Measurements from ENCODE around the gene SCPEP1.

SCPEP1 gene

DNA sequence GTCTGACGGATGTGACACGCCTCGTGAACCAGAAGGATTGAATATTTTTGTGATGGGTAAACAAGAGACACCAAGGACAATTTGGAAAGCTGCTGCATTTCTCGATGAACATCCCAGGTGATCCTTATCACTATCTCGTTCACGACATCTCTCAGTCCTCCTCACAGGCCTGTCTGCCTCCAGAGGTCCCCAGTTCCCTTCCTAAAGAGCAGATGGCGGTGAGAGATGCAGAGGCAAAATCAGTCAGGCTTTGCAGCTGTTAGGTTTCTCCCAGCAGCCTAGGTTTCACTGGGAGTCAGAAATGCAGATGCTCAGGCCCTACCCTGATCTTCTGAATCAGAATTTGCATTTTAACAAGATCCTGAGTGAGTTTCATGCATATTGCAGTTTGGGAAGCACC is 23.6 kb downstream of the SCPEP1 start:
- H3K4me3 ChIP-seq (ENCODE audit: low read depth, low read length) = no peak overlapping the region
- no peak for DNase-seq (ENCODE audit: low read depth, low spot score)
- TF ChIP-seq CTCF (IDR thresholded peaks at IDR 0.05; ENCODE audit: low read depth, low read length) = no peak
- in situ Hi-C loops (cut with HindIII; ENCODE audit: low sequenced_read_pairs) = no loop called here

DNA sequence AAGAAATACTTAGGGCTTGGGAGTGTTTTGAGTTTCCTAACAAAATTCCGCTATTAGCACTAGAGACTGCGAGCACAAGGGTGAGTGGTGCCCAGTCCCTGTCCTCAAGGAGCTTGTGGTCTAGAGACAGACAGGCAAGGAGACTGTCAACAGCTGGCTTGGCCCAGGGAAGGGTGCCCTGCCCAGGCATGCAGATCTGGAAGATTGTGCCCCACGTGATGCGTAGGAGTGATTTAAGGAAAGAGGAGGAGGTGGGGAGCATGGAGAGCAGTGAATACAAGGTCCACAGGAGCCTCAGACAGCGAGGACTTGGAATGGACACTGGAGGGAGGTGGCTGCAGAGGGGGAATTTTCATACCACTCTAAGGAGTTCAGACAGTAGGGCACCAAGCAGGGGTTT is 25.0 kb downstream of the SCPEP1 start:
- DNase-seq (ENCODE audit: low read depth, low spot score) = no peak
- in situ Hi-C loops (cut with HindIII; ENCODE audit: low sequenced_read_pairs) = no loop called here
- H3K4me3 ChIP-seq (ENCODE audit: low read depth, low read length) = no peak overlapping the region
- no peak for TF ChIP-seq CTCF (IDR thresholded peaks at IDR 0.05; ENCODE audit: low read depth, low read length)

GRCh38 chr17:57004944-57005579 is 27.1 kb downstream of the SCPEP1 start:
- in situ Hi-C loops (cut with HindIII; ENCODE audit: low sequenced_read_pairs) = no loop called here

GRCh38 chr17:57006040-57006439 is 28.1 kb downstream of the SCPEP1 start:
- no peak overlapping the region for H3K4me3 ChIP-seq (ENCODE audit: low read depth, low read length)
- DNase-seq (ENCODE audit: low read depth, low spot score) = no peak
- no peak for TF ChIP-seq CTCF (IDR thresholded peaks at IDR 0.05; ENCODE audit: low read depth, low read length)
- in situ Hi-C loops (cut with HindIII; ENCODE audit: low sequenced_read_pairs) = no loop called here

More at GRCh38 chr17:57004944-57005579, 27.1 kb downstream of the SCPEP1 start:
- no peak overlapping the region for H3K4me3 ChIP-seq (ENCODE audit: low read depth, low read length)
- peak; percentile 9 for TF ChIP-seq CTCF (IDR thresholded peaks at IDR 0.05; ENCODE audit: low read depth, low read length)
- DNase-seq (ENCODE audit: low read depth, low spot score) = no peak

DNA sequence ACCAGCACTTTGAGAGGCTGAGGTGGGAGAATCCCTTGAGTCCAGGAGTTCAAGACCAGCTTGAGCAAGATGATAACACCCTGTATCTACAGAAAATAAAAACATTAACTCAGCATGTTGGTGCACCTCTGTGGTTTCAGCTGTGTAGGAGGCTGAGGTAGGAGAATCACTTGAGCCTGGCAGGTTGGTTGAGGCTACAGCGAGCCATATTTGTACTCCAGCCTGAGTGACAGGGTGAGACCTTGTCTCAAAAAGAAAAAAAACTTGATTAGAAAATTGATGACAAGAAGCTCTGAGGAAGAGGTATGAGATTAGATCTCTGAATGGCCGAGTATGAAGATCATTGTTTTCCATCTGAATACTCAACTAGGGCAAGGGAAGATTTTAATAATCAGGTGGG is 31.0 kb downstream of the SCPEP1 start:
- no peak for TF ChIP-seq CTCF (IDR thresholded peaks at IDR 0.05; ENCODE audit: low read depth, low read length)
- H3K4me3 ChIP-seq (ENCODE audit: low read depth, low read length) = no peak overlapping the region
- in situ Hi-C loops (cut with HindIII; ENCODE audit: low sequenced_read_pairs) = no loop called here
- DNase-seq (ENCODE audit: low read depth, low spot score) = no peak

DNA sequence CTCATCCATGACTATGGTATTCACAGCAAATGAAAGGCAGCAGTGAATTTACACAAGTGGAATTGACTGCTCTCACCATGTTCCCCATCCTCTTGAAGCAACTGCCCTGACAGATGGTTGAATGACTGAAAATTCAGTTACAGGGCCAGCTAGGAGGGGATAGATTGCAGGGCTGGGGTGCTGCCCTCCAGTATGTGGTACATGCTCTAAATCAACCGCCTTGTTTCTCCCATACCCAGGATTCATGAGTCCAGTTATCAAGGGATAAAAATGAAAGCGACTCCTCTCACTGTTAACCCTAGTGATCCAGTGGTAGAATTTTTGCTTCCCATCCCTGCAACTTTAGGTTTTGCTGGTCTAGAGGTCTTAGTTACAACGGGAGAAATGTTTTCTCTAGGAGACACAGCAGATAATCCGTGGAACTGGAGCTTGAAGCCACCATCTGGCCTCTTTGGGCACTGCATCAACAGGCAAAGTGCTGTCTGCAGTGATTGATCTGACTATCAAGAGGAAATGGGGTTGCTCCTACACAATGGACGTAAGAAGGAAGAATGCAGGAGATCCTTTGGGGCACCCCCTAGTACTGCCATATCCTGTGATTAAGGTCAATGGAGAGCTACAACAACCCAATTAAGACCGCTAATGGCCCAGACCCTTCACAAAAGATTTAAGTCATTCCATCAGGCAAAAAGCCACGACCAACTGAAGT is 32.0 kb downstream of the SCPEP1 start:
- H3K4me3 ChIP-seq (ENCODE audit: low read depth, low read length) = no peak overlapping the region
- TF ChIP-seq CTCF (IDR thresholded peaks at IDR 0.05; ENCODE audit: low read depth, low read length) = peak; percentile 86
- DNase-seq (ENCODE audit: low read depth, low spot score) = peak; percentile 33
- in situ Hi-C loops (cut with HindIII; ENCODE audit: low sequenced_read_pairs) = no loop called here

Measured in astrocyte of the spinal cord (primary cell).